Neural cell (in vitro differentiated cells): Measurements from ENCODE around the gene PHTF2.

ENCODE experiments used
- EP300 ChIP-seq: fragments of 450-650 bp; conservative IDR thresholded peaks from 2 replicates; pipeline ENCODE4 v1.6.1; 2014; ENCODE audit warnings: antibody characterized with exemption, mild to moderate bottlenecking, moderate library complexity; ENCODE audit not compliant: poor library complexity, severe bottlenecking
- EZH2 ChIP-seq: fragments of 200-600, 300-800 bp; shearing (Covaris generic), sonication (generic); IDR thresholded peaks from 2 replicates; pipeline ENCODE4 v1.6.1; 2014; ENCODE audit warnings: antibody characterized with exemption, low read length, borderline replicate concordance, mild to moderate bottlenecking; ENCODE audit not compliant: insufficient read depth, poor library complexity, severe bottlenecking
- RAD21 ChIP-seq: fragments of 450-650 bp; conservative IDR thresholded peaks from 2 replicates; pipeline ENCODE4 v1.6.1; 2014; ENCODE audit warnings: antibody characterized with exemption, mild to moderate bottlenecking, moderate library complexity
- TF ChIP-seq, protein P1 (sequence below): IDR thresholded peaks from 2 replicates; pipeline ENCODE4 v1.6.1; 2012; ENCODE audit warnings: borderline replicate concordance
- TF ChIP-seq, protein P2 (sequence below): fragments of 450-650 bp; IDR thresholded peaks from 2 replicates; pipeline ENCODE4 v1.5.1; 2014; ENCODE audit warnings: antibody characterized with exemption, mild to moderate bottlenecking, moderate library complexity; ENCODE audit not compliant: poor library complexity, severe bottlenecking

DNA sequence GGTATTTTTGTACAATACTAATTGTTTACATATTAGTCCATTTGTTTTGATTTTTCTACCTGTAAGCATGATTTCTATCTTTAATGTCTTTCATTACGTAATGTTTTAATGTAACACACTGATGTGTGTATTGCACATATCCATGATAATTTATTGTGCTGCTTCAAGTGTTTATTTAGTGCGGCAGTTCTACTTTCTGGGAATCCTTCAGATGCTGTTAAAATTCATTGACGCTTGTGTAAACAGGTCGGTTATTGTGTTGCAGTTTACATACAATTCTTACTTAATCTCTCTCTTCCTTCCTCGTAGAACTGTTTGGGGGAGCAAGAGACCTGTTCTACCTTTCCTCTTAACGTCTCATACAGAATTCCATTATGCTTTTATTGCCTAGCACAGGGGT, 7.2 kb upstream of the PHTF2 start:
- TF ChIP-seq EP300 (no peak), EZH2 (no peak), RAD21 (no peak)
- TF ChIP-seq, protein P1, sequence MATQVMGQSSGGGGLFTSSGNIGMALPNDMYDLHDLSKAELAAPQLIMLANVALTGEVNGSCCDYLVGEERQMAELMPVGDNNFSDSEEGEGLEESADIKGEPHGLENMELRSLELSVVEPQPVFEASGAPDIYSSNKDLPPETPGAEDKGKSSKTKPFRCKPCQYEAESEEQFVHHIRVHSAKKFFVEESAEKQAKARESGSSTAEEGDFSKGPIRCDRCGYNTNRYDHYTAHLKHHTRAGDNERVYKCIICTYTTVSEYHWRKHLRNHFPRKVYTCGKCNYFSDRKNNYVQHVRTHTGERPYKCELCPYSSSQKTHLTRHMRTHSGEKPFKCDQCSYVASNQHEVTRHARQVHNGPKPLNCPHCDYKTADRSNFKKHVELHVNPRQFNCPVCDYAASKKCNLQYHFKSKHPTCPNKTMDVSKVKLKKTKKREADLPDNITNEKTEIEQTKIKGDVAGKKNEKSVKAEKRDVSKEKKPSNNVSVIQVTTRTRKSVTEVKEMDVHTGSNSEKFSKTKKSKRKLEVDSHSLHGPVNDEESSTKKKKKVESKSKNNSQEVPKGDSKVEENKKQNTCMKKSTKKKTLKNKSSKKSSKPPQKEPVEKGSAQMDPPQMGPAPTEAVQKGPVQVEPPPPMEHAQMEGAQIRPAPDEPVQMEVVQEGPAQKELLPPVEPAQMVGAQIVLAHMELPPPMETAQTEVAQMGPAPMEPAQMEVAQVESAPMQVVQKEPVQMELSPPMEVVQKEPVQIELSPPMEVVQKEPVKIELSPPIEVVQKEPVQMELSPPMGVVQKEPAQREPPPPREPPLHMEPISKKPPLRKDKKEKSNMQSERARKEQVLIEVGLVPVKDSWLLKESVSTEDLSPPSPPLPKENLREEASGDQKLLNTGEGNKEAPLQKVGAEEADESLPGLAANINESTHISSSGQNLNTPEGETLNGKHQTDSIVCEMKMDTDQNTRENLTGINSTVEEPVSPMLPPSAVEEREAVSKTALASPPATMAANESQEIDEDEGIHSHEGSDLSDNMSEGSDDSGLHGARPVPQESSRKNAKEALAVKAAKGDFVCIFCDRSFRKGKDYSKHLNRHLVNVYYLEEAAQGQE, result no peak
- TF ChIP-seq, protein P2, sequence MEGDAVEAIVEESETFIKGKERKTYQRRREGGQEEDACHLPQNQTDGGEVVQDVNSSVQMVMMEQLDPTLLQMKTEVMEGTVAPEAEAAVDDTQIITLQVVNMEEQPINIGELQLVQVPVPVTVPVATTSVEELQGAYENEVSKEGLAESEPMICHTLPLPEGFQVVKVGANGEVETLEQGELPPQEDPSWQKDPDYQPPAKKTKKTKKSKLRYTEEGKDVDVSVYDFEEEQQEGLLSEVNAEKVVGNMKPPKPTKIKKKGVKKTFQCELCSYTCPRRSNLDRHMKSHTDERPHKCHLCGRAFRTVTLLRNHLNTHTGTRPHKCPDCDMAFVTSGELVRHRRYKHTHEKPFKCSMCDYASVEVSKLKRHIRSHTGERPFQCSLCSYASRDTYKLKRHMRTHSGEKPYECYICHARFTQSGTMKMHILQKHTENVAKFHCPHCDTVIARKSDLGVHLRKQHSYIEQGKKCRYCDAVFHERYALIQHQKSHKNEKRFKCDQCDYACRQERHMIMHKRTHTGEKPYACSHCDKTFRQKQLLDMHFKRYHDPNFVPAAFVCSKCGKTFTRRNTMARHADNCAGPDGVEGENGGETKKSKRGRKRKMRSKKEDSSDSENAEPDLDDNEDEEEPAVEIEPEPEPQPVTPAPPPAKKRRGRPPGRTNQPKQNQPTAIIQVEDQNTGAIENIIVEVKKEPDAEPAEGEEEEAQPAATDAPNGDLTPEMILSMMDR, result no peak
